ENCODE data around the gene FOXP1. TPM values are rescaled to one million over a fixed set of nuclear protein-coding genes. Genes with fewer than 3 reads are reported as not detected.

The FOXP1 gene
- total RNA-seq, 1 experiment from 2014 or later = 334 TPM

- peaks cover 80% of the 10 kb centered on the region for H3K36me3 ChIP-seq (ENCODE audit: insufficient read depth, low read length)
- no peak for DNase-seq
- H3K9ac ChIP-seq (ENCODE audit: low read length) = no peak overlapping the region
- no peak overlapping the region for H3K4me3 ChIP-seq (ENCODE audit: low read length)
- H3K27me3 ChIP-seq (ENCODE audit: low read length) = no peaks in the 10 kb centered on the region
- H2AFZ ChIP-seq (ENCODE audit: low read length) = no peak overlapping the region
- H3K27ac ChIP-seq (ENCODE audit: low read length) = no peak overlapping the region
- H3K9me2 ChIP-seq (replicated peaks; ENCODE audit: insufficient read depth, low read length) = no peaks in the 10 kb centered on the region
- no peaks in the 10 kb centered on the region for H4K20me1 ChIP-seq (ENCODE audit: insufficient read depth, low read depth, low read length)
- H3K4me2 ChIP-seq (ENCODE audit: low read depth, low read length, poor library complexity, severe bottlenecking) = no peak overlapping the region
- H3K79me2 ChIP-seq (ENCODE audit: low read length) = peaks cover 93% of the 10 kb centered on the region
- H3K9me3 ChIP-seq (ENCODE audit: low read length) = no peaks in the 10 kb centered on the region
- no peaks in the 10 kb centered on the region for H3K4me1 ChIP-seq (ENCODE audit: low read length)
Measured at GRCh38 chr3:71168121-71168721, 415.3 kb downstream of the FOXP1 start.

- no peaks in the 10 kb centered on the region for H3K4me1 ChIP-seq (ENCODE audit: low read length)
- H3K27ac ChIP-seq (ENCODE audit: low read length) = no peak overlapping the region
- no peak for DNase-seq
- no peaks in the 10 kb centered on the region for H3K9me2 ChIP-seq (replicated peaks; ENCODE audit: insufficient read depth, low read length)
- no peaks in the 10 kb centered on the region for H3K27me3 ChIP-seq (ENCODE audit: low read length)
- peaks cover 93% of the 10 kb centered on the region for H3K79me2 ChIP-seq (ENCODE audit: low read length)
- no peaks in the 10 kb centered on the region for H3K9me3 ChIP-seq (ENCODE audit: low read length)
- H3K36me3 ChIP-seq (ENCODE audit: insufficient read depth, low read length) = peaks cover 76% of the 10 kb centered on the region
- H2AFZ ChIP-seq (ENCODE audit: low read length) = no peak overlapping the region
- no peak overlapping the region for H3K4me2 ChIP-seq (ENCODE audit: low read depth, low read length, poor library complexity, severe bottlenecking)
- H3K9ac ChIP-seq (ENCODE audit: low read length) = no peak overlapping the region
- H3K4me3 ChIP-seq (ENCODE audit: low read length) = no peak overlapping the region
- no peaks in the 10 kb centered on the region for H4K20me1 ChIP-seq (ENCODE audit: insufficient read depth, low read depth, low read length)
Measured at GRCh38 chr3:71166339-71167240, 416.9 kb downstream of the FOXP1 start.

GRCh38 chr3:71164881-71165280 lies 418.6 kb downstream of the FOXP1 start:
- no peaks in the 10 kb centered on the region for H3K9me3 ChIP-seq (ENCODE audit: low read length)
- no peaks in the 10 kb centered on the region for H3K27me3 ChIP-seq (ENCODE audit: low read length)
- H3K79me2 ChIP-seq (ENCODE audit: low read length) = peaks cover 94% of the 10 kb centered on the region
- H3K4me3 ChIP-seq (ENCODE audit: low read length) = no peak overlapping the region
- no peak for DNase-seq
- no peak overlapping the region for H3K4me2 ChIP-seq (ENCODE audit: low read depth, low read length, poor library complexity, severe bottlenecking)
- no peak overlapping the region for H3K9ac ChIP-seq (ENCODE audit: low read length)
- no peaks in the 10 kb centered on the region for H4K20me1 ChIP-seq (ENCODE audit: insufficient read depth, low read depth, low read length)
- peaks cover 75% of the 10 kb centered on the region for H3K36me3 ChIP-seq (ENCODE audit: insufficient read depth, low read length)
- H3K4me1 ChIP-seq (ENCODE audit: low read length) = no peaks in the 10 kb centered on the region
- no peak overlapping the region for H3K27ac ChIP-seq (ENCODE audit: low read length)
- no peak overlapping the region for H2AFZ ChIP-seq (ENCODE audit: low read length)
- H3K9me2 ChIP-seq (replicated peaks; ENCODE audit: insufficient read depth, low read length) = no peaks in the 10 kb centered on the region

- no peaks in the 10 kb centered on the region for H3K27me3 ChIP-seq (ENCODE audit: low read length)
- no peak overlapping the region for H3K9ac ChIP-seq (ENCODE audit: low read length)
- H3K4me2 ChIP-seq (ENCODE audit: low read depth, low read length, poor library complexity, severe bottlenecking) = no peak overlapping the region
- H3K36me3 ChIP-seq (ENCODE audit: insufficient read depth, low read length) = peaks cover 63% of the 10 kb centered on the region
- no peaks in the 10 kb centered on the region for H3K9me3 ChIP-seq (ENCODE audit: low read length)
- H3K9me2 ChIP-seq (replicated peaks; ENCODE audit: insufficient read depth, low read length) = no peaks in the 10 kb centered on the region
- H3K79me2 ChIP-seq (ENCODE audit: low read length) = peaks cover 94% of the 10 kb centered on the region
- no peak overlapping the region for H3K4me3 ChIP-seq (ENCODE audit: low read length)
- H4K20me1 ChIP-seq (ENCODE audit: insufficient read depth, low read depth, low read length) = no peaks in the 10 kb centered on the region
- H2AFZ ChIP-seq (ENCODE audit: low read length) = no peak overlapping the region
- no peak overlapping the region for H3K27ac ChIP-seq (ENCODE audit: low read length)
- DNase-seq = no peak
- no peaks in the 10 kb centered on the region for H3K4me1 ChIP-seq (ENCODE audit: low read length)
Measured at GRCh38 chr3:71163198-71163918, 420.2 kb downstream of the FOXP1 start.

- DNase-seq = no peak
- H3K4me3 ChIP-seq (ENCODE audit: low read length) = no peak overlapping the region
- no peaks in the 10 kb centered on the region for H3K27me3 ChIP-seq (ENCODE audit: low read length)
- no peaks in the 10 kb centered on the region for H3K4me1 ChIP-seq (ENCODE audit: low read length)
- H2AFZ ChIP-seq (ENCODE audit: low read length) = no peak overlapping the region
- no peak overlapping the region for H3K4me2 ChIP-seq (ENCODE audit: low read depth, low read length, poor library complexity, severe bottlenecking)
- no peak overlapping the region for H3K27ac ChIP-seq (ENCODE audit: low read length)
- no peaks in the 10 kb centered on the region for H3K9me2 ChIP-seq (replicated peaks; ENCODE audit: insufficient read depth, low read length)
- H4K20me1 ChIP-seq (ENCODE audit: insufficient read depth, low read depth, low read length) = no peaks in the 10 kb centered on the region
- no peak overlapping the region for H3K9ac ChIP-seq (ENCODE audit: low read length)
- H3K79me2 ChIP-seq (ENCODE audit: low read length) = peaks cover 92% of the 10 kb centered on the region
- no peaks in the 10 kb centered on the region for H3K9me3 ChIP-seq (ENCODE audit: low read length)
- H3K36me3 ChIP-seq (ENCODE audit: insufficient read depth, low read length) = peaks cover 51% of the 10 kb centered on the region
Measured at GRCh38 chr3:71162221-71162620, 421.3 kb downstream of the FOXP1 start.

- H3K9me3 ChIP-seq (ENCODE audit: low read length) = no peaks in the 10 kb centered on the region
- DNase-seq = no peak
- no peak overlapping the region for H3K9ac ChIP-seq (ENCODE audit: low read length)
Measured at GRCh38 chr3:71160785-71161546, 422.6 kb downstream of the FOXP1 start.

GRCh38 chr3:71156062-71156665 lies 427.4 kb downstream of the FOXP1 start:
- Histone ChIP-seq H3K36me3 (ENCODE audit: insufficient read depth, low read length) (peaks cover 22% of the 10 kb centered on the region; the same call in 1 of the 2 replicates), H3K4me1 (ENCODE audit: low read length) (no peaks in the 10 kb centered on the region), H4K20me1 (ENCODE audit: insufficient read depth, low read depth, low read length) (peaks cover 7% of the 10 kb centered on the region; the same call in 1 of the 2 replicates), H3K27ac (ENCODE audit: low read length) (no peak overlapping the region), H2AFZ (ENCODE audit: low read length) (no peak overlapping the region), H3K9ac (ENCODE audit: low read length) (no peak overlapping the region), H3K79me2 (ENCODE audit: low read length) (peaks cover 93% of the 10 kb centered on the region), H3K27me3 (ENCODE audit: low read length) (no peaks in the 10 kb centered on the region), H3K4me3 (ENCODE audit: low read length) (no peak overlapping the region), H3K9me2 (replicated peaks; ENCODE audit: insufficient read depth, low read length) (no peaks in the 10 kb centered on the region), H3K9me3 (ENCODE audit: low read length) (no peaks in the 10 kb centered on the region), H3K4me2 (ENCODE audit: low read depth, low read length, poor library complexity, severe bottlenecking) (no peak overlapping the region)
- no peak for DNase-seq

More at GRCh38 chr3:71160785-71161546, 422.6 kb downstream of the FOXP1 start:
- no peak overlapping the region for H3K4me2 ChIP-seq (ENCODE audit: low read depth, low read length, poor library complexity, severe bottlenecking)
- H3K27ac ChIP-seq (ENCODE audit: low read length) = no peak overlapping the region
- H3K36me3 ChIP-seq (ENCODE audit: insufficient read depth, low read length) = peaks cover 39% of the 10 kb centered on the region
- no peaks in the 10 kb centered on the region for H3K27me3 ChIP-seq (ENCODE audit: low read length)
- H3K79me2 ChIP-seq (ENCODE audit: low read length) = peaks cover 92% of the 10 kb centered on the region
- H3K4me1 ChIP-seq (ENCODE audit: low read length) = no peaks in the 10 kb centered on the region
- H4K20me1 ChIP-seq (ENCODE audit: insufficient read depth, low read depth, low read length) = no peaks in the 10 kb centered on the region
- no peak overlapping the region for H2AFZ ChIP-seq (ENCODE audit: low read length)
- no peaks in the 10 kb centered on the region for H3K9me2 ChIP-seq (replicated peaks; ENCODE audit: insufficient read depth, low read length)
- H3K4me3 ChIP-seq (ENCODE audit: low read length) = no peak overlapping the region
